ENCODE results near the gene RGS3. TPM values are rescaled to one million over a fixed set of nuclear protein-coding genes. Genes with fewer than 3 reads are reported as not detected.

The RGS3 gene
- total and polyA plus RNA-seq, 12 donors = 65.4 to 201 (median 132) TPM

- Histone ChIP-seq H3K4me3 (no peak overlapping the region), H3K27me3 (no peaks in the 10 kb centered on the region), H3K36me3 (peaks cover 0 to 5% (median 0%) of the 10 kb centered on the region in 9 donors), H3K27ac (peak overlapping the region in 8 of 10 donors; percentile 52 to 78 (median 74)), H3K4me1 (peaks cover 6 to 58% (median 47%) of the 10 kb centered on the region in 9 donors), H3K9me3 (no peaks in the 10 kb centered on the region)
- ATAC-seq = no peak
- WGBS, 2 donors = 96 to 97% methylated on average over 6 of the region's 6 CpGs
- DNase-seq = no peak
- intact Hi-C loops (cut with DNase I) = no loop called here
- no peak for TF ChIP-seq CTCF (IDR thresholded peaks at IDR 0.05)
These were observed 19.6 kb downstream of the RGS3 start for GRCh38 chr9:113482991-113483675.

DNA sequence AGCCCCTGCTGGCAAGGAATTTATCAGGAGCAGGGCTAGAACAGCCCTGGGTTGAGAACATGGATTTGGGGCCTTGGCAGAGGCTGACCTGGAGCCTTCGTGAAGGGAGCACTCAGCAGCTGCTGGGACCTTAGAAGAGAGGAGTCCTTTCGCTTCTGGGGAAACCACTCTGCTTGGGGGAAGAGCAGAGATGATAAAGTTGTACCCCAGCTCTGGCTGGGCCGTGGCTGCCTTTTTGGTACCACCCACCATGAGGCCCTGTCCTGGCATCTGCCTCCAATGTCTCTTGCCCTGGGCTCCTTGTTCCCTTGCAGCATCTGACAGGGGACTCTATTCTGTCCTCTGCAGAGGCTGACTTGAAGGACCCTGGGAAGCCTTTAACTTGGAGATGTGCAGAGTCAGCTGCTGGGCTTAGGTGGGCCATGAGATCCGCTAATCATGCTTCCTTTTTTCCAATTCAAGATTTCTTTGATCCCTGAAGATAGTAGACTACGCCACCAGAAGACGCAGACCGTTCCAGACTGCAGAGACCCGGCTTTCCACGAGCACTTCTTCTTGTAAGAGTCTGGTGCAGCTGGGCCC lies 20.2 kb downstream of the RGS3 start:
- H3K27ac ChIP-seq = peak overlapping the region in 9 of 10 donors; percentile 3 to 78 (median 73)
- DNase-seq = no peak
- H3K4me3 ChIP-seq = no peak overlapping the region
- peak in 3 of 8 donors; percentile 22 to 42 (median 31) for ATAC-seq
- H3K36me3 ChIP-seq = peaks cover 0 to 5% (median 0%) of the 10 kb centered on the region in 9 donors
- WGBS, 2 donors = 54 to 57% methylated on average over 9 of the region's 9 CpGs
- intact Hi-C loops (cut with DNase I) = no loop called here
- H3K4me1 ChIP-seq = peaks cover 6 to 58% (median 50%) of the 10 kb centered on the region in 9 donors
- TF ChIP-seq CTCF (IDR thresholded peaks at IDR 0.05) = no peak
- no peaks in the 10 kb centered on the region for H3K9me3 ChIP-seq
- H3K27me3 ChIP-seq = no peaks in the 10 kb centered on the region

GRCh38 chr9:113484258-113484730 lies 20.8 kb downstream of the RGS3 start:
- intact Hi-C loops (cut with DNase I) = no loop called here
- WGBS, 2 donors = 3 to 18% methylated on average over 2 of the region's 2 CpGs

More at GRCh38 chr9:113484258-113484730, 20.8 kb downstream of the RGS3 start:
- DNase-seq = peak; percentile 76 to 81
- peak overlapping the region; percentile 3 to 78 (median 70) for H3K27ac ChIP-seq
- no peaks in the 10 kb centered on the region for H3K27me3 ChIP-seq
- ATAC-seq = peak; percentile 53 to 78 (median 70)
- peaks cover 6 to 58% (median 49%) of the 10 kb centered on the region in 9 donors for H3K4me1 ChIP-seq
- no peaks in the 10 kb centered on the region for H3K9me3 ChIP-seq
- TF ChIP-seq CTCF (IDR thresholded peaks at IDR 0.05) = no peak
- H3K4me3 ChIP-seq = no peak overlapping the region
- H3K36me3 ChIP-seq = peaks cover 0 to 5% (median 0%) of the 10 kb centered on the region in 9 donors
